HepG2 (cell line): ENCODE results near the gene SLC12A3. TPM values are rescaled to one million over a fixed set of nuclear protein-coding genes. Genes with fewer than 3 reads are reported as not detected.

Source experiments
- ATAC-seq: fragments of 200-7000 bp; cut with Tn5 transposase; 3 replicates; pipeline ENCODE4 v1.9.1; 2020; ENCODE audit warnings: mild to moderate bottlenecking, moderate library complexity
- BruUV-seq: library from RNA; stranded (reverse); fragments of 400-500 nt; replicated peaks from 2 replicates; lab custom pipeline; 2021; lab: Mats Ljungman, UMichigan
- CTCF ChIA-PET: fragments of 300-600 bp; formaldehyde crosslinking; extraction: SDS; loops from one replicate; lab custom pipeline; 2021; ENCODE audit warnings: low total read pairs, inconsistent platforms, low intra/inter-chr PET ratio; lab: Yijun Ruan, JAX
- POLR2A ChIA-PET: fragments of 350-600 bp; sonication (Branson Sonifier 250); formaldehyde crosslinking; loops from one replicate; lab custom pipeline; 2020; ENCODE audit warnings: antibody characterized with exemption, inconsistent platforms; lab: Yijun Ruan, JAX
- DNase-seq: peaks from one replicate; pipeline ENCODE4 v3.0.0-alpha.2; 2015; ENCODE audit warnings: low spot score
- FAIRE-seq: peaks from 3 replicates; lab custom pipeline; 2011; peaks lifted over from hg19 to GRCh38; lab: Jason Lieb, UNC
- H2AFZ ChIP-seq: one replicate; pipeline ENCODE4 v1.6.1; 2011; ENCODE audit warnings: low read length, inconsistent platforms
- H3K27ac ChIP-seq: fragments of 300-600 bp; 3 replicates; pipeline ENCODE4 v1.8.0; 2011; ENCODE audit warnings: mixed run types, mild to moderate bottlenecking, mixed read lengths, low read length, inconsistent platforms; ENCODE audit not compliant: insufficient read depth; ENCODE audit errors: extremely low read length
- H3K27me3 ChIP-seq, 2 experiments: fragments of 200-600 bp in 1 of 2; 2 replicates in 1 of 2; 3 replicates in 1 of 2; pipeline versions ENCODE4 v1.6.0 to v1.8.0; 2011; ENCODE audit warnings: low read length in 2 of 2, mild to moderate bottlenecking in 2 of 2, moderate library complexity in 2 of 2, inconsistent platforms in 1 of 2; ENCODE audit not compliant: insufficient read depth in 2 of 2, control insufficient read depth in 1 of 2
- H3K36me3 ChIP-seq, 2 experiments: fragments of 200-600 bp in 1 of 2; replicated peaks in 1 of 2; 2 replicates in 1 of 2; 3 replicates in 1 of 2; pipeline versions ENCODE4 v1.5.1 to v1.8.0; 2011; ENCODE audit warnings: low read length in 2 of 2, inconsistent platforms in 1 of 2; ENCODE audit not compliant: insufficient read depth in 2 of 2, control insufficient read depth in 1 of 2
- H3K4me1 ChIP-seq: 2 replicates; pipeline ENCODE4 v1.5.1; 2012; ENCODE audit warnings: low read length, inconsistent platforms; ENCODE audit not compliant: insufficient read depth
- H3K4me2 ChIP-seq: 2 replicates; pipeline ENCODE4 v1.6.0; 2011; ENCODE audit warnings: low read depth, low read length, inconsistent platforms
- H3K4me3 ChIP-seq, 3 experiments: fragments of 200-600 bp in 1 of 3; sonication (generic), shearing (Covaris generic) in 1 of 3; replicated peaks in 1 of 3; 2 replicates each; pipeline ENCODE4 v1.5.1; 2011 to 2016; ENCODE audit warnings: low read length in 3 of 3, inconsistent platforms in 2 of 3, low read depth in 2 of 3, mild to moderate bottlenecking in 2 of 3, control low read depth in 1 of 3, mixed read lengths in 1 of 3; ENCODE audit not compliant: insufficient read depth in 1 of 3
- H3K79me2 ChIP-seq: one replicate; pipeline ENCODE4 v1.6.1; 2011; ENCODE audit warnings: low read length, inconsistent platforms; ENCODE audit not compliant: insufficient read depth
- H3K9ac ChIP-seq: 2 replicates; pipeline ENCODE4 v1.6.0; 2011; ENCODE audit warnings: mild to moderate bottlenecking, low read depth, low read length, inconsistent platforms; ENCODE audit not compliant: insufficient read depth
- H3K9me3 ChIP-seq: 2 replicates; pipeline ENCODE4 v1.5.1; 2012; ENCODE audit warnings: mild to moderate bottlenecking, low read length
- H4K20me1 ChIP-seq: 2 replicates; pipeline ENCODE4 v1.6.0; 2011; ENCODE audit warnings: inconsistent platforms, mild to moderate bottlenecking, low read length, moderate library complexity; ENCODE audit not compliant: insufficient read depth
- KDM4B ChIP-seq: sonication (generic); formaldehyde crosslinking; IDR thresholded peaks from 2 replicates; pipeline ENCODE4 v1.4.0; 2020; ENCODE audit warnings: missing genetic modification reagents
- NONO ChIP-seq, 2 experiments: fragments of 450-650 bp in 1 of 2; sonication (generic) in 1 of 2; formaldehyde crosslinking in 1 of 2; IDR thresholded peaks in 1 of 2; conservative IDR thresholded peaks in 1 of 2; 2 replicates each; pipeline versions ENCODE4 v1.6.1 to v1.8.0; 2017 to 2022; ENCODE audit warnings: mild to moderate bottlenecking in 1 of 2, missing genetic modification reagents in 1 of 2, moderate library complexity in 1 of 2
- RXRA ChIP-seq: sonication (generic); formaldehyde crosslinking; IDR thresholded peaks from 2 replicates; pipeline ENCODE4 v1.5.1; 2020; ENCODE audit warnings: missing genetic modification reagents
- SNAI1 ChIP-seq: sonication (generic); formaldehyde crosslinking; IDR thresholded peaks from 2 replicates; pipeline ENCODE4 v1.5.0; 2020; ENCODE audit warnings: mild to moderate bottlenecking, missing genetic modification reagents, borderline replicate concordance
- TMF1 ChIP-seq: sonication (generic); formaldehyde crosslinking; IDR thresholded peaks from 2 replicates; pipeline ENCODE4 v1.8.1; 2022; ENCODE audit warnings: low read depth, missing genetic modification reagents
- ZSCAN22 ChIP-seq: sonication (generic); formaldehyde crosslinking; IDR thresholded peaks from 2 replicates; pipeline ENCODE4 v1.4.0; 2020; ENCODE audit warnings: mild to moderate bottlenecking, missing genetic modification reagents
- ZSCAN31 ChIP-seq: sonication (generic); formaldehyde crosslinking; IDR thresholded peaks from 2 replicates; pipeline ENCODE4 v1.5.0; 2020; ENCODE audit warnings: low read depth, mild to moderate bottlenecking, missing genetic modification reagents
- WGBS: methylation state at CpG from one replicate; pipeline ENCODE4 v1.1.6; 2017; ENCODE audit warnings: low lambda C conversion rate; 5-methylcytosine and 5-hydroxymethylcytosine counted together
- in situ Hi-C: cut with HindIII; loops from 2 replicates; pipeline ENCODE4 v1.10.0; 2017; ENCODE audit warnings: low pct_unique_long_range_greater_than_20kb; ENCODE audit not compliant: extremely low pct_ligation_motif_present
- intact Hi-C: fragments of 100-400 bp; cut with micrococcal nuclease; formaldehyde crosslinking; loops from one replicate; pipeline ENCODE4 v1.10.0; 2022; ENCODE audit not compliant: unreplicated experiment
- polyA plus RNA-seq, 8 experiments: library from polyadenylated mRNA; depleted of rRNA in 3 of 8; stranded (reverse) in 7 of 8; unstranded in 1 of 8; fragments of >200 nt; fragmentation: Illumina TruSeq in 4 of 8; extraction: Trizol in 4 of 8; gene quantifications; 2 replicates each; pipeline versions ENCODE4 v1.2.1 to v1.2.3, GENCODE V29; 2011 to 2016; ENCODE audit warnings: low read depth in 4 of 8, missing spikeins in 1 of 8, mixed read lengths in 1 of 8; ENCODE audit not compliant: insufficient read depth in 1 of 8
- total RNA-seq, 5 experiments: library from RNA; depleted of rRNA; stranded (reverse); fragments of >200 nt; fragmentation: Illumina TruSeq; extraction: Trizol; gene quantifications; 2 replicates each; pipeline ENCODE4 v1.2.3, GENCODE V29; 2016; ENCODE audit warnings: low read depth in 1 of 5
- TF ChIP-seq, protein P1 (sequence below): sonication (generic); formaldehyde crosslinking; IDR thresholded peaks from 2 replicates; pipeline ENCODE4 v1.4.0; 2020; ENCODE audit warnings: missing genetic modification reagents
- TF ChIP-seq, protein P2 (sequence below): sonication (generic); formaldehyde crosslinking; IDR thresholded peaks from 2 replicates; pipeline ENCODE4 v1.9.0; 2021; ENCODE audit warnings: mild to moderate bottlenecking, missing genetic modification reagents

The SLC12A3 gene
- total and polyA plus RNA-seq, 2 of the 13 experiments (the other 11 are each of a cell fraction or from before 2014, with no cell fraction given) = 6.2 TPM; not detected in 1

DNA sequence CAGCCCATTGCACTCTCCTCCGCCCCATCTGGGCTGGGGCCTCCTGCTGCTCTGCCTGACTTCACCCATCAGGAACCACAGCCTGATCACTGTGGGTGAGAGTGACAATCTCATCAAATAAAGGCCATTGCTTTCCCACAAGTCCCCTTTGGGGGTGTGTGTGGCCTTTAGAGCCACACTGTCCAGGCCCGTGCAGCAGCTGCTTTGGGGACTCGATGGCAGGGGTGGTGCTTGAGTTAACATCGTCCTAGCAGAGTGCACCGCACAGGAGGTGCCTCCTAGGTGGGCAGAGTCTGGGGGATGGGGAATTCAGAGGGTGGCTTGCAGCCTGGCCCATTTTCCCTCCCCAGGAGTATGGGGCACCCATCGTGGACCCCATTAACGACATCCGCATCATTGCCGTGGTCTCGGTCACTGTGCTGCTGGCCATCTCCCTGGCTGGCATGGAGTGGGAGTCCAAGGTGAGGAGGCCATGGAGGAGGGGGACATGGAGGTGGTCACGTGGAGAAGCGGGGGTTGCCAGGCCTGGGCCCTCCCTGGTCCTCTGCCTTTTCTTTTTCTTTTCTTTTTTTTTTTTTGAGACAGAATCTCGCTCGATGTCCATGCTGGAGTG lies 5.4 kb downstream of the SLC12A3 start:
- BruUV-seq = no TSS peak
- peaks cover 35% of the 10 kb centered on the region for H3K4me1 ChIP-seq
- no peak for TF ChIP-seq ZSCAN22 (CRISPR knock-in tag)
- 0 out of 2 replicates have a peak, but pooled peaks have one; percentile 27 for TF ChIP-seq ZSCAN31 (CRISPR knock-in tag)
- TF ChIP-seq, protein P1, sequence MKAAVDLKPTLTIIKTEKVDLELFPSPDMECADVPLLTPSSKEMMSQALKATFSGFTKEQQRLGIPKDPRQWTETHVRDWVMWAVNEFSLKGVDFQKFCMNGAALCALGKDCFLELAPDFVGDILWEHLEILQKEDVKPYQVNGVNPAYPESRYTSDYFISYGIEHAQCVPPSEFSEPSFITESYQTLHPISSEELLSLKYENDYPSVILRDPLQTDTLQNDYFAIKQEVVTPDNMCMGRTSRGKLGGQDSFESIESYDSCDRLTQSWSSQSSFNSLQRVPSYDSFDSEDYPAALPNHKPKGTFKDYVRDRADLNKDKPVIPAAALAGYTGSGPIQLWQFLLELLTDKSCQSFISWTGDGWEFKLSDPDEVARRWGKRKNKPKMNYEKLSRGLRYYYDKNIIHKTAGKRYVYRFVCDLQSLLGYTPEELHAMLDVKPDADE (CRISPR knock-in tag) = no peak
- no peak for TF ChIP-seq KDM4B (CRISPR knock-in tag)
- TF ChIP-seq SNAI1 = no peak
- TF ChIP-seq RXRA (CRISPR knock-in tag) = no peak
- TF ChIP-seq, all 625 proteins: peak for 1
- DNase-seq = no peak
- no peak overlapping the region for H2AFZ ChIP-seq
- no peaks in the 10 kb centered on the region for H4K20me1 ChIP-seq
- H3K9me3 ChIP-seq = no peaks in the 10 kb centered on the region
- POLR2A ChIA-PET = interaction anchor here (2.4 kb wide), 1 partner anchor 61 kb away, joined by 11 read pairs; the partner anchor contains the start of gene HERPUD1
- H3K4me3 ChIP-seq = no peak overlapping the region
- in situ Hi-C loops = no loop called here
- H3K36me3 ChIP-seq = no peaks in the 10 kb centered on the region
- FAIRE-seq = no peak
- H3K27me3 ChIP-seq = no peaks in the 10 kb centered on the region
- CTCF ChIA-PET = interaction anchor here (1.1 to 2.0 kb wide), 2 partner anchors 77 to 79 kb away, joined by 5 to 27 read pairs; no protein-coding TSS in a partner anchor
- intact Hi-C loops = loop anchor here (5.0 kb wide), 1 partner anchor 62 kb away; the partner anchor contains the start of gene HERPUD1
- no peak for ATAC-seq
- H3K9ac ChIP-seq = no peak overlapping the region
- H3K4me2 ChIP-seq = no peak overlapping the region
- H3K27ac ChIP-seq = no peak overlapping the region
- H3K79me2 ChIP-seq = no peaks in the 10 kb centered on the region
- 82% methylated on average over 14 of the region's 14 CpGs for WGBS

DNA sequence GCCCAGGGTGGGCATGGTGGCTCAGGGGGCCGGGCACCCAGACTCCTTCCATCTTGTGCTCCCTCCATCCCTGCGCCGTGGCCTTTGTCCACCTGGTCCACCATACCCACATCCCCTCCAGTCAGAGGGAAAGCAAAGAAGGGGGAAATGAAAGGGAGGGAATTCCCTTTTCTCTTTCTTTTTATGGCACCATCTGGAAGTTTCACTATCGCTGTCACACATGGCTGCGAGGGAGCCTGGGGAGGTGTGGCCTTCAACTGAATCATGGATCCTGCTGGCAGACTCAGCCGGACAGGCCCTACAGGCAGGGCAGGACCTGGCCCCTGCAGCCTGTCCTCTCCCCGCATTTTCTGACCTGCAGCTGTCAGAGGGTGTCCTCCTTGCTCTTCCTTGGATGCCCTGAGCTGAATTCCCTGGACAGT lies 6.2 kb downstream of the SLC12A3 start:
- no TSS peak for BruUV-seq
- H3K27me3 ChIP-seq = no peaks in the 10 kb centered on the region
- H3K4me2 ChIP-seq = peak overlapping the region; percentile 45
- H3K4me3 ChIP-seq = peak overlapping the region in 1 of 3 experiments; percentile 12; a peak in 1 of 6 replicates
- no peak overlapping the region for H3K9ac ChIP-seq
- H2AFZ ChIP-seq = no peak overlapping the region
- no peaks in the 10 kb centered on the region for H4K20me1 ChIP-seq
- no peaks in the 10 kb centered on the region for H3K36me3 ChIP-seq
- ChIA-PET CTCF (no interaction called here), POLR2A (no interaction called here)
- H3K9me3 ChIP-seq = no peaks in the 10 kb centered on the region
- 44% methylated on average over 7 of the region's 7 CpGs for WGBS
- ATAC-seq = peak; percentile 64
- in situ Hi-C loops (no loop called here), intact Hi-C loops (loop anchor here (5.0 kb wide), 1 partner anchor 61 kb away; the partner anchor contains the start of gene HERPUD1)
- DNase-seq = peak; percentile 31
- no peak overlapping the region for H3K27ac ChIP-seq
- no peak for FAIRE-seq
- H3K79me2 ChIP-seq = no peaks in the 10 kb centered on the region
- H3K4me1 ChIP-seq = peaks cover 33% of the 10 kb centered on the region
- TF ChIP-seq NONO (IDR thresholded peaks at IDR 0.05) = no peak
- no peak for TF ChIP-seq NONO (CRISPR knock-in tag; conservative IDR thresholded peaks at IDR 0.05)
- TF ChIP-seq TMF1 (CRISPR knock-in tag) = no peak
- TF ChIP-seq, protein P2, sequence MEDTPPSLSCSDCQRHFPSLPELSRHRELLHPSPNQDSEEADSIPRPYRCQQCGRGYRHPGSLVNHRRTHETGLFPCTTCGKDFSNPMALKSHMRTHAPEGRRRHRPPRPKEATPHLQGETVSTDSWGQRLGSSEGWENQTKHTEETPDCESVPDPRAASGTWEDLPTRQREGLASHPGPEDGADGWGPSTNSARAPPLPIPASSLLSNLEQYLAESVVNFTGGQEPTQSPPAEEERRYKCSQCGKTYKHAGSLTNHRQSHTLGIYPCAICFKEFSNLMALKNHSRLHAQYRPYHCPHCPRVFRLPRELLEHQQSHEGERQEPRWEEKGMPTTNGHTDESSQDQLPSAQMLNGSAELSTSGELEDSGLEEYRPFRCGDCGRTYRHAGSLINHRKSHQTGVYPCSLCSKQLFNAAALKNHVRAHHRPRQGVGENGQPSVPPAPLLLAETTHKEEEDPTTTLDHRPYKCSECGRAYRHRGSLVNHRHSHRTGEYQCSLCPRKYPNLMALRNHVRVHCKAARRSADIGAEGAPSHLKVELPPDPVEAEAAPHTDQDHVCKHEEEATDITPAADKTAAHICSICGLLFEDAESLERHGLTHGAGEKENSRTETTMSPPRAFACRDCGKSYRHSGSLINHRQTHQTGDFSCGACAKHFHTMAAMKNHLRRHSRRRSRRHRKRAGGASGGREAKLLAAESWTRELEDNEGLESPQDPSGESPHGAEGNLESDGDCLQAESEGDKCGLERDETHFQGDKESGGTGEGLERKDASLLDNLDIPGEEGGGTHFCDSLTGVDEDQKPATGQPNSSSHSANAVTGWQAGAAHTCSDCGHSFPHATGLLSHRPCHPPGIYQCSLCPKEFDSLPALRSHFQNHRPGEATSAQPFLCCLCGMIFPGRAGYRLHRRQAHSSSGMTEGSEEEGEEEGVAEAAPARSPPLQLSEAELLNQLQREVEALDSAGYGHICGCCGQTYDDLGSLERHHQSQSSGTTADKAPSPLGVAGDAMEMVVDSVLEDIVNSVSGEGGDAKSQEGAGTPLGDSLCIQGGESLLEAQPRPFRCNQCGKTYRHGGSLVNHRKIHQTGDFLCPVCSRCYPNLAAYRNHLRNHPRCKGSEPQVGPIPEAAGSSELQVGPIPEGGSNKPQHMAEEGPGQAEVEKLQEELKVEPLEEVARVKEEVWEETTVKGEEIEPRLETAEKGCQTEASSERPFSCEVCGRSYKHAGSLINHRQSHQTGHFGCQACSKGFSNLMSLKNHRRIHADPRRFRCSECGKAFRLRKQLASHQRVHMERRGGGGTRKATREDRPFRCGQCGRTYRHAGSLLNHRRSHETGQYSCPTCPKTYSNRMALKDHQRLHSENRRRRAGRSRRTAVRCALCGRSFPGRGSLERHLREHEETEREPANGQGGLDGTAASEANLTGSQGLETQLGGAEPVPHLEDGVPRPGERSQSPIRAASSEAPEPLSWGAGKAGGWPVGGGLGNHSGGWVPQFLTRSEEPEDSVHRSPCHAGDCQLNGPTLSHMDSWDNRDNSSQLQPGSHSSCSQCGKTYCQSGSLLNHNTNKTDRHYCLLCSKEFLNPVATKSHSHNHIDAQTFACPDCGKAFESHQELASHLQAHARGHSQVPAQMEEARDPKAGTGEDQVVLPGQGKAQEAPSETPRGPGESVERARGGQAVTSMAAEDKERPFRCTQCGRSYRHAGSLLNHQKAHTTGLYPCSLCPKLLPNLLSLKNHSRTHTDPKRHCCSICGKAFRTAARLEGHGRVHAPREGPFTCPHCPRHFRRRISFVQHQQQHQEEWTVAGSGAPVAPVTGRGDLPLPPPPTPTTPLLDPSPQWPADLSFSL (CRISPR knock-in tag) = no peak
